Skin epidermis (tissue), 12 donors: ENCODE measurements around the gene GADL1.

ENCODE experiments used
- H3K27ac ChIP-seq, 21 experiments: fragments of 200-600 bp; sonication (generic) in 11 of 21; one replicate each; pipeline ENCODE4 v1.5.0; 2020; ENCODE audit warnings: mild to moderate bottlenecking in 3 of 21, inconsistent platforms in 2 of 21, moderate library complexity in 2 of 21
- H3K4me3 ChIP-seq, 7 experiments: fragments of 200-600 bp; sonication (generic) in 2 of 7; one replicate each; pipeline ENCODE4 v1.5.0; 2020; ENCODE audit warnings: inconsistent platforms in 2 of 7, mild to moderate bottlenecking in 2 of 7, moderate library complexity in 1 of 7

The GADL1 gene

GRCh38 chr3:30894521-30895251 is at the start of gene GADL1:
Gene GADL1 (minus strand): TSS chr3:30894661. CDS start chr3:30894614, 47 bp downstream.
- Histone ChIP-seq H3K4me3 (peak within 1 kb of the TSS; percentile 26 to 46 (median 36)), H3K27ac (no peak within 1 kb of the TSS)

- no peak overlapping the region for H3K27ac ChIP-seq
- H3K4me3 ChIP-seq: no peak overlapping the region
Measured at GRCh38 chr3:30944124-30944523, 49.7 kb upstream of the GADL1 start.

GRCh38 chr3:30943206-30943605 is 48.7 kb upstream of the GADL1 start:
- Histone ChIP-seq H3K27ac (no peak overlapping the region), H3K4me3 (no peak overlapping the region)

DNA sequence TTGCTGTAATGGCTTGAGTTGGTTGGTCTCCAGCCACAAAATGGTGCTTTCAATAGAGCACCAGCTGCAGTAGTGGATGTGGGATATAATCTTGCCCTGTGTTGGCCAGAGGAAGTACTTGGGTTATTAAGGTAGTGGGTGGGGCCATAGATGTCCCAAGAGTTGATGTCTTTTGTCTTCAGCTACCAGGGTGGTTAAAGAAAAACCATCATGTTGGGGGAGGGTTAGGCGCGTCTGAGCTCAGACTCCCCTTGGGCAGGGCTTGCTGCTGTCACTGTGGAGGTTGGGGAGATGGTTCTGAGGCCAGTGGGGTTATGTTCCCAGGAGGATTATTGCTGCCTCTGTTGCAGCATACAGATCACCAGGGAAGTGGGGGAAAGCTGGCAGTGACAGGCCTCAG is 46.9 kb upstream of the GADL1 start:
- Histone ChIP-seq H3K27ac (no peak overlapping the region), H3K4me3 (no peak overlapping the region)

DNA sequence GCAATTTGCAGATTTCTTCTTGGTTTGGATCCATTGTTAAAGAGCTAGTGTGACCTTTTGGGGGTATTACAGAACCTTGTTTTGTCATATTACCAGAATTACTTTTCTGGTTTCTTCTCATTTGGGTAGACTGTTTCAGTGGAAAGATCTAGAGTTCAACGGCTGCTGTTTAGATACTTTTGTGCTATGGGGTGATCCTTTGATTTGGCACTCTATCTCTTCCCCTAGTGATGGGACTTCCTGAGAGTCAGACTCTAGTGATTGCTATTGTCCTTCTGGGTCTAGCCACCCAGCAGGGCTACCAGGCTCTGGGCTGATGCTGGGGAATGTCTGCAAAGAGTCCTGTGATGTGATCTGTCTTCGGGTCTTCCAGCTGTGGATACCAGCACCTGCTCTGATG is 46.3 kb upstream of the GADL1 start:
- Histone ChIP-seq H3K4me3 (no peak overlapping the region), H3K27ac (no peak overlapping the region)

DNA sequence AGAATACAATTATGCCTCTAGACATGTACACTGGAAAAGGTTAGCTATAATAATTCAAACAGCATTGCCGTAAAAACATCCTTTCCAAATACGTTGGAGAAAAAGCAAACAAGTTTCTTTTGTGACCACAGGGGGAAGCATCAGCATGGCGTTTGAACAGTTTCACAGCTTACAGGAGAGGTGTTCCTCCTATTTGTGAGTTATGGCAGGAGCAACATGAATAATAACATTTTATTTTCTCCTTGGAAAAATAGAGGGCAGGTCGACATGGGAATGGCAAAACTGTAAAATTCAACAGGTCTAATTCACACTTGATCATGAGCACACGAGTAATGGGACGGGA is 39.7 kb upstream of the GADL1 start:
- H3K4me3 ChIP-seq: no peak overlapping the region
- H3K27ac ChIP-seq: no peak overlapping the region

- Histone ChIP-seq H3K27ac (no peak overlapping the region), H3K4me3 (no peak overlapping the region)
Measured at GRCh38 chr3:30933478-30934207, 39.2 kb upstream of the GADL1 start.

DNA sequence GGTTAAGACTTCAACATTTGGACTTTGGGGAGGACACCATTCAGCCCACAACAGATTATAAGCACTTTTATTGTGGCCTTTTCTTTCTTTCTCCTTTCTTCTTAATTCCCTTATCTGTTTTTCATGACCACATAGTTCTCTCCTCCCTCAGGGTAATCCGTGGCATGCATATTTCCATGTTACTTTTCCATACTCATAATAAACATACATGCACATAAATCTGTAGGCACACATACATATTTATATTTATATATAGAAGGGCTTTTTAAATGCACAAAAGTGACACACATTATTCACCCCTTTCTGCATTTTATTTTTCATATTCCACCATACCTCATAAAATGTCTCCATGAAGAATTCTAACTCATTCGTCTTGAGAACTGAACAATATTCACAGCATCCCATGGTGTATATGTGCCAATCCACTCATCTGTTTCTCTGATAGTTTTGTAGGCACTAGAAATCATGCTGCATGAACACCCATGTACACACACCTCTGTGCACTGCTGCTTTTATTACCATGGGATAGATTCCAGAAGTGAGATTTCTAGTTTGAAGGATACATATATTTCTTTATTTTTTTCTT is 38.1 kb upstream of the GADL1 start:
- H3K27ac ChIP-seq: no peak overlapping the region
- H3K4me3 ChIP-seq: no peak overlapping the region

GRCh38 chr3:30924763-30925162 is 30.3 kb upstream of the GADL1 start:
- H3K27ac ChIP-seq: no peak overlapping the region

GRCh38 chr3:30919564-30919963 is 25.1 kb upstream of the GADL1 start:
- no peak overlapping the region for H3K4me3 ChIP-seq

More at GRCh38 chr3:30924763-30925162, 30.3 kb upstream of the GADL1 start:
- no peak overlapping the region for H3K4me3 ChIP-seq

GRCh38 chr3:30918761-30919160 is 24.3 kb upstream of the GADL1 start:
- Histone ChIP-seq H3K4me3 (no peak overlapping the region), H3K27ac (no peak overlapping the region)

More at GRCh38 chr3:30919564-30919963, 25.1 kb upstream of the GADL1 start:
- H3K27ac ChIP-seq: no peak overlapping the region

- Histone ChIP-seq H3K4me3 (no peak overlapping the region), H3K27ac (no peak overlapping the region)
Measured at GRCh38 chr3:30915782-30916181, 21.3 kb upstream of the GADL1 start.

DNA sequence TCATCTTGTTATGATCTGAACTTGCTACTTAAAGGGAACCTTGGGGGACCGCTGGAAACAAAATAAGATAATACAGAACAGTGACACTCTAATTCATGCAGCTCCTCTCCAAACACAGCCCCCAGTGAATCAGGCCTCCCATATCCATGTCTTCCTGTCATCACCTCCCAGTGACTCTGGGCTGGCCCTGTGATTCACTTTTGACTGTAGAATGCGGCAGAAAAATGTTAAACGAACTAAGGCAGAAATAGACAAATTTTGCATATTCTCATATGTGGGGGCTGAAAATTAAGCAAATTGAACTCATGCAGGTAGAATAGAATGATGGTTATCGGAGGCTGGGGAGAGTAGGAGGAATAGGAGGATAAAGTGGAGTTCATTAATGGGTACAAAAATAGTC is 20.2 kb upstream of the GADL1 start:
- Histone ChIP-seq H3K4me3 (no peak overlapping the region), H3K27ac (no peak overlapping the region)

DNA sequence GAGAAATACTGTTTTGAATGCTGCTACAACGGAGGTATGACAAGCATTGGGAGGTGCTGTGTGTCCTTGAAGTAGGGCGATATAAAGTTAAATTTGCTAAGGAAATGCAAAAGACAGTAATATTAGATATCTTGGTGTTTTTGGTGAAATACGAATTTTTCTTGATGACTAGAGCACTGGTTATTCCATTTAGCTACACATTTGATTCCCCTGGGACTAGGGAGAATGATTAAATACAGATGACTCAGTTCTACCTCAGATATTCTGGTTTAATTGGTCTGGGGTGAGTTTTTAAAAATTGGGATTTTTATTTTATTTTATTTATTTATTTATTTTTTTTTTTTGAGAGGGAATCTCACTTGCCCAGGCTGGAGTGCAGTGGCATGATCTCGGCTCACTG is 18.7 kb upstream of the GADL1 start:
- no peak overlapping the region for H3K4me3 ChIP-seq
- H3K27ac ChIP-seq: no peak overlapping the region

- no peak overlapping the region for H3K27ac ChIP-seq
Measured at GRCh38 chr3:30912301-30912700, 17.8 kb upstream of the GADL1 start.

GRCh38 chr3:30908456-30909037 is 14.1 kb upstream of the GADL1 start:
- Histone ChIP-seq H3K4me3 (no peak overlapping the region), H3K27ac (no peak overlapping the region)

More at GRCh38 chr3:30912301-30912700, 17.8 kb upstream of the GADL1 start:
- H3K4me3 ChIP-seq: no peak overlapping the region

DNA sequence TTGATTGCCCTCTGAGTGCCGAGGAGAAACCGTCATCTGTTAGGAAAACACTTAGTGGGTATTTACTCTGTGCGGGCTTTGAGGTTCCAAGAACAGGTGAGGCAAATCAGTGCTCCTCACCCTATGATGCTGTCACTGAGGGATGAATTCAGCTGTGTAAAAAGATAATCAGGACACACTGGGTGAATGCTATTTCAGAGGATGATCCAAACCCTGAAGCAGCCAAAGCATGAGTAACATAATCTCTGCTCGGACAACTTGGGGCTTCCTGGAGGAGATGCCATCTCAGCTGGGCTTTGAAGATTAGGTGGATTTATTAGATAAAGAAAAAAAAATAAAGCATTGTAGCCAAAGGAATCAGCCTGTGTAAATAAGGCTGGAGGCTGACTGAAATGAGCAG is 10.5 kb upstream of the GADL1 start:
- Histone ChIP-seq H3K27ac (no peak overlapping the region), H3K4me3 (no peak overlapping the region)

DNA sequence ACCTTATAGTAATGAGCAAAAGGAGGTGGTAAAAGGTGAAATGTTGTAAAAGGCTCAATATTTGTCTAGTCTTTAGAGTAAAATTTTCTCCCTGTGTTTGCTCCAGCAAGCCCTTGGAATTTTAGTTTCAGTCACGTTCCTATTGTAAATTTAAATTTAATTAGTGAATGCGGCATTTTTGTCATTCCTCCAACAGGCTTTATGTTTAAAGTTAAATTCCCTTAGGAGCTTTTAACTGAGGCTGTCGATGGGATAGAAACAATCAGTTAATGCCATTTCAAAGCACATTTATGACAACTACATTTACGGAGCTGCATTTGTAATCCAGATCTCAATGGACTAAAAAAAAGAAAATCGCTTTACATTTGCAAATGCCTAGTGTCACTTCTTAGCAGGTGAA is 868 bp upstream of the GADL1 start:
- H3K4me3 ChIP-seq: no peak overlapping the region
- H3K27ac ChIP-seq: no peak overlapping the region

- Histone ChIP-seq H3K4me3 (peak overlapping the region in 3 of 7 experiments; percentile 32 to 46 (median 36)), H3K27ac (no peak overlapping the region)
Measured at GRCh38 chr3:30893678-30894325, 659 bp downstream of the GADL1 start.

DNA sequence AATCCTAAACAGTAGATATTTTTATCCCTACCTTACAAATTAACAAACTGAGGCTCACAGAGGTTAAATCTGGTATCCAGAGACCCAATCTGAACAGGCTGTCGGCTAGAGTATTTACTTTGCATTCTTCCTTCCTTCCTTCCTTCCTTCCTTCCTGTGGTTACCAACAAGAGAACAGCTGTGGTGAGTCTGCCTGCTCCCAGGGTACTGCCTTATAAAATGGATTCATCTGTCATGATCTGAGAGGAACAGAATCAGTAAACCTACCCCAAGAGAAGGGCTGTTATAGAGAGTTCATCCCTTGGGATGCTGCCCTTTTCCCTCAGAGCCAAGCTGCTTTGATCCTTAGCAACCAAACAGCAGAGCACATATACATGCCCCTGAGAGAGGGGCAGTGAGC is 3.6 kb downstream of the GADL1 start:
- Histone ChIP-seq H3K27ac (no peak overlapping the region), H3K4me3 (no peak overlapping the region)
